LNCaP clone FGC (cell line): ENCODE data around the gene MESP2.
"Not testable (repeated sequence)": the region's sequence is repeated elsewhere in the genome, so short reads cannot be mapped to it uniquely, and the experiment has no call there.

Source experiments
- DNase-seq: peaks from one replicate; pipeline ENCODE4 v3.0.0-alpha.2; 2011; ENCODE audit warnings: low read depth
- H3K4me3 ChIP-seq: 2 replicates; pipeline ENCODE4 v1.5.1; 2011; ENCODE audit warnings: mild to moderate bottlenecking, low read depth, low read length, control low read depth
- CTCF ChIP-seq: IDR thresholded peaks from 2 replicates; pipeline ENCODE4 v1.5.1; 2012; ENCODE audit warnings: mild to moderate bottlenecking; ENCODE audit not compliant: control insufficient read depth, insufficient read depth; ENCODE audit errors: extremely low read depth

MESP2 gene

GRCh38 chr15:89778861-89779260 is 2.7 kb downstream of the MESP2 start:
- no peak for TF ChIP-seq CTCF
- H3K4me3 ChIP-seq, result no peak overlapping the region
- DNase-seq, result no peak

- H3K4me3 ChIP-seq, result no peak overlapping the region
- DNase-seq, result no peak
- TF ChIP-seq CTCF, result no peak
Measured at GRCh38 chr15:89780601-89781000, 4.5 kb downstream of the MESP2 start.

GRCh38 chr15:89781055-89781454 is 4.9 kb downstream of the MESP2 start:
- H3K4me3 ChIP-seq, result no peak overlapping the region
- DNase-seq, result no peak
- no peak for TF ChIP-seq CTCF

GRCh38 chr15:89781891-89782618 is 5.9 kb downstream of the MESP2 start:
- H3K4me3 ChIP-seq, result no peak overlapping the region
- no peak for TF ChIP-seq CTCF
- DNase-seq, result no peak

GRCh38 chr15:89782619-89782950 is 6.5 kb downstream of the MESP2 start:
- not testable (repeated sequence) for DNase-seq, H3K4me3 ChIP-seq

GRCh38 chr15:89783111-89783860 is 7.2 kb downstream of the MESP2 start:
- no peak overlapping the region for H3K4me3 ChIP-seq
- no peak for DNase-seq
- TF ChIP-seq CTCF, result no peak

- TF ChIP-seq CTCF, result no peak
- DNase-seq, result no peak
- no peak overlapping the region for H3K4me3 ChIP-seq
Measured at GRCh38 chr15:89783861-89784685, 7.9 kb downstream of the MESP2 start.
